Heart left ventricle (tissue), 16 donors: ENCODE data around the gene BSND. TPM values are rescaled to one million over a fixed set of nuclear protein-coding genes. Genes with fewer than 3 reads are reported as not detected.

Source experiments
- ATAC-seq, 4 donors: fragments of 200-7000 bp; cut with Tn5 transposase; one replicate each; pipeline ENCODE4 v1.9.1; 2020 to 2022; ENCODE audit warnings: moderate library complexity in 4 of 4, mild to moderate bottlenecking in 3 of 4, moderate number of reproducible peaks in 1 of 4
- DNase-seq, 5 donors: peaks; one replicate each; pipeline ENCODE4 v3.0.0-alpha.2; 2020
- H3K27ac ChIP-seq, 12 donors: fragments of 200-600 bp; sonication (generic) in 4 of 12; one replicate each; pipeline versions ENCODE4 v1.5.0 to v1.8.0; 2016 to 2022; ENCODE audit warnings: mild to moderate bottlenecking in 2 of 12
- H3K27me3 ChIP-seq, 9 donors: fragments of 200-600 bp; sonication (generic) in 2 of 9; one replicate each; pipeline versions ENCODE4 v1.5.1 to v1.8.0; 2016 to 2022; ENCODE audit warnings: mild to moderate bottlenecking in 3 of 9
- H3K36me3 ChIP-seq, 9 donors: fragments of 200-600 bp; sonication (generic) in 2 of 9; one replicate each; pipeline versions ENCODE4 v1.5.0 to v1.8.0; 2018 to 2022; ENCODE audit warnings: mild to moderate bottlenecking in 2 of 9
- H3K4me1 ChIP-seq, 12 donors: fragments of 200-600 bp; sonication (generic) in 4 of 12; one replicate each; pipeline versions ENCODE4 v1.5.0 to v1.8.0; 2016 to 2022; ENCODE audit warnings: mild to moderate bottlenecking in 3 of 12
- H3K4me3 ChIP-seq, 12 donors: fragments of 200-600 bp; sonication (generic) in 4 of 12; one replicate each; pipeline versions ENCODE4 v1.5.0 to v1.8.0; 2017 to 2022; ENCODE audit warnings: mild to moderate bottlenecking in 9 of 12, moderate library complexity in 4 of 12
- H3K9me3 ChIP-seq, 12 donors: fragments of 200-600 bp; sonication (generic) in 4 of 12; one replicate each; pipeline versions ENCODE4 v1.5.0 to v1.8.0; 2016 to 2022; ENCODE audit warnings: mild to moderate bottlenecking in 1 of 12
- POLR2A ChIP-seq, 2 donors: fragments of 450-650 bp; IDR thresholded peaks; one replicate each; pipeline ENCODE4 v1.6.1; 2017; ENCODE audit warnings: antibody characterized with exemption in 2 of 2, mild to moderate bottlenecking in 2 of 2, moderate library complexity in 2 of 2
- WGBS, 4 donors: extraction: QIAGEN DNeasy Blood & Tissue Kit in 2 of 4; methylation state at CpG; one replicate each; pipeline versions ENCODE4 v1.1.5 to v1.1.7; 2013 to 2018; 5-methylcytosine and 5-hydroxymethylcytosine counted together
- intact Hi-C, 10 donors: fragments of 100-400 bp; cut with DNase I; formaldehyde crosslinking; loops; one replicate each; pipeline versions ENCODE4 v1.11.1 to v1.14.2; 2022
- long read RNA-seq, 3 donors: library from polyadenylated mRNA; unstranded; transcript quantifications; one replicate each; pipeline ENCODE4 v2.0.0, GENCODE V29; 2020 to 2021
- polyA plus RNA-seq, 2 donors: library from polyadenylated mRNA; stranded (reverse); fragments of 200-250 nt; gene quantifications; one replicate each; pipeline ENCODE4 v1.2.3, GENCODE V29; 2013
- total RNA-seq, 9 donors: library from RNA; depleted of rRNA in 2 of 9; stranded (reverse); fragments of >200 nt in 2 of 9; fragmentation: NEBNext Ultra II Directional in 3 of 9; extraction: Animal tissue kit (Norgen Biotek cat#: 25700) in 3 of 9; gene quantifications; one replicate each; pipeline versions ENCODE4 v1.1.0 to v1.2.4, GENCODE V29; 2016 to 2023
- TF ChIP-seq, protein P1 (sequence below), 12 donors: fragments of 200-600 bp; sonication (generic) in 4 of 12; IDR thresholded peaks; one replicate each; pipeline versions ENCODE4 v1.5.0 to v1.8.0; 2018 to 2022; ENCODE audit warnings: antibody characterized with exemption in 12 of 12, mild to moderate bottlenecking in 5 of 12
- donor health status: ischemic (EF 13 %, LVEDD 7.1; RV severe dilation, severe dysfunction).
- donor health status: healthy with polysubstance abuse.
- donor health status: DM: no; HTN: yes; CAD: no.
- donor health status: DM: no; HTN: no; CAD: no.
- donor health status: ischemic (EF 25% LVEDD 6.9; RV normal size, moderate dysfunction).
- donor health status: ischemic (EF 25% LVEDD 5.7; RV mildly dilated, moderate dysfunction).
- donor health status: healthy.
- donor health status: DM: yes; HTN: yes; CAD: no.
- donor health status: ischemic (EF 35%, LVEDD 5.7; RV mildly dilated, moderate dysfunction).
- donor health status: nonischemic (EF 11% LVEDD 7.7; RV severe dilation, severe dysfunction).
- donor health status: DM: yes; HTN: yes; CAD: no.
- donor health status: PGD.
- donor health status: ischemic (EF 29% LVEDD 5.4; RV normal size, mild dysfunction).
- donor health status: nonischemic (EF 23%, LVEDD 6.1; RV moderate dilation, normal function).

The BSND gene
- total RNA-seq (not detected), polyA plus RNA-seq (not detected)
- long read RNA-seq, donor 1, result 0 reads
- long read RNA-seq, donor 2, result 0 reads
- long read RNA-seq, donor 3, result 0 reads

DNA sequence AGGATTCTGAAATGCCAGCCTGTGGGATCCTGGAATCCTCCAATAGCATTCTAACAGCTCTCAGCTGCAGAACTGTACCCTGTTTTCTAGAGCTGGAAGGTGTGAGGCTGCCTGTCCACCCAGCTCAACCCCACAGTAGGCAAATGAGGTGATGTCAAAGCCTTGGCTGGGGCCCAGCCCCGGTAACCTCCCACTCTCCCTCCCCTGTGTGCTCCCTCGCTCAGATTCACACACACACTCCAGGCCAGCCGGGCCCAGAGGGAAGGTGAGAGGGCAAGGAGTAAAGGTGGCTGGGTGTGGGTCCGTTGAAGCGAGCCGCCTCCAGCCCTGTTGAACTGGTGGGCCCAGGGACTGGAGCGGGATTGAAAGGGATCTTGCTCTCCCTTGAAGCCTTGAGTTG is at the start of gene BSND:
Gene BSND (plus strand): TSS at position 257 of the 400 bp plus-strand sequence. CDS start 254 bp downstream, outside the sequence.
- intact Hi-C loops, result loop anchor here in 1 of 10 donors (2.0 kb wide), 1 partner anchor 48 kb away; no protein-coding TSS in a partner anchor
- ATAC-seq (no peak), DNase-seq (no peak)
- H3K4me3 ChIP-seq, result no peak within 1 kb of the TSS
- peaks cover 0 to 13% (median 3%) of the 10 kb centered on the region in 12 donors for H3K4me1 ChIP-seq
- H3K36me3 ChIP-seq, result no peaks in the 10 kb centered on the region
- H3K9me3 ChIP-seq, result no peaks in the 10 kb centered on the region
- no peak within 1 kb of the TSS for H3K27ac ChIP-seq
- TF ChIP-seq, protein P1, sequence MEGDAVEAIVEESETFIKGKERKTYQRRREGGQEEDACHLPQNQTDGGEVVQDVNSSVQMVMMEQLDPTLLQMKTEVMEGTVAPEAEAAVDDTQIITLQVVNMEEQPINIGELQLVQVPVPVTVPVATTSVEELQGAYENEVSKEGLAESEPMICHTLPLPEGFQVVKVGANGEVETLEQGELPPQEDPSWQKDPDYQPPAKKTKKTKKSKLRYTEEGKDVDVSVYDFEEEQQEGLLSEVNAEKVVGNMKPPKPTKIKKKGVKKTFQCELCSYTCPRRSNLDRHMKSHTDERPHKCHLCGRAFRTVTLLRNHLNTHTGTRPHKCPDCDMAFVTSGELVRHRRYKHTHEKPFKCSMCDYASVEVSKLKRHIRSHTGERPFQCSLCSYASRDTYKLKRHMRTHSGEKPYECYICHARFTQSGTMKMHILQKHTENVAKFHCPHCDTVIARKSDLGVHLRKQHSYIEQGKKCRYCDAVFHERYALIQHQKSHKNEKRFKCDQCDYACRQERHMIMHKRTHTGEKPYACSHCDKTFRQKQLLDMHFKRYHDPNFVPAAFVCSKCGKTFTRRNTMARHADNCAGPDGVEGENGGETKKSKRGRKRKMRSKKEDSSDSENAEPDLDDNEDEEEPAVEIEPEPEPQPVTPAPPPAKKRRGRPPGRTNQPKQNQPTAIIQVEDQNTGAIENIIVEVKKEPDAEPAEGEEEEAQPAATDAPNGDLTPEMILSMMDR (IDR thresholded peaks at IDR 0.05), result no peak
- no peak for TF ChIP-seq POLR2A (IDR thresholded peaks at IDR 0.05)
- H3K27me3 ChIP-seq, result peaks cover 5 to 50% (median 27%) of the 10 kb centered on the region in 9 donors
- WGBS, 4 donors, result 68 to 72% (median 69%) methylated on average over 6 to 7 of the region's 7 CpGs

DNA sequence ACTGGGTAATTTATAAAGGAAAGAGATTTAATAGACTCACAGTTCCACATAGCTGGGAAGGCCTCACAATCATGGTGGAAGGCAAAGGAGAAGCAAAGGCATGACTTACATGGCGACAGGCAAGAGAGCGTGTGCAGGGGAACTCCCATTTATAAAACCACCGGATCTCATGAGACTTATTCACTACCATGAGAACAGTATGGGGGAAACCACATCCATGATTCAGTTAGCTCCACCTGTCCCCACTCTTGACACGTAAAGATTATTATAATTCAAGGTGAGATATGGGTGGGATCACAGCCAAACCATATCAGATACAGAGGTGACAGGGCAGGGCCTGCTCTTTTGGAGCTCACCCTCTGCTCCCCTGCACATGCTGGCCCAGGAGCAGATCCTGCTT is 49.7 kb upstream of the BSND start:
- Histone ChIP-seq H3K9me3 (no peaks in the 10 kb centered on the region), H3K4me1 (peaks cover 0 to 16% (median 10%) of the 10 kb centered on the region in 12 donors), H3K4me3 (no peak overlapping the region), H3K27me3 (no peaks in the 10 kb centered on the region), H3K36me3 (no peaks in the 10 kb centered on the region), H3K27ac (no peak overlapping the region)
- WGBS, 4 donors, result 89 to 94% (median 91%) methylated on average over 4 of the region's 4 CpGs
- intact Hi-C loops, result loop anchor here in 2 of 10 donors (5.0 kb wide), 1 partner anchor 62 kb away; the partner anchor contains the start of gene DHCR24 (in 2 of the 2)
- DNase-seq (no peak), ATAC-seq (no peak)
- TF ChIP-seq, protein P1 (IDR thresholded peaks at IDR 0.05), result no peak
- no peak for TF ChIP-seq POLR2A (IDR thresholded peaks at IDR 0.05)

DNA sequence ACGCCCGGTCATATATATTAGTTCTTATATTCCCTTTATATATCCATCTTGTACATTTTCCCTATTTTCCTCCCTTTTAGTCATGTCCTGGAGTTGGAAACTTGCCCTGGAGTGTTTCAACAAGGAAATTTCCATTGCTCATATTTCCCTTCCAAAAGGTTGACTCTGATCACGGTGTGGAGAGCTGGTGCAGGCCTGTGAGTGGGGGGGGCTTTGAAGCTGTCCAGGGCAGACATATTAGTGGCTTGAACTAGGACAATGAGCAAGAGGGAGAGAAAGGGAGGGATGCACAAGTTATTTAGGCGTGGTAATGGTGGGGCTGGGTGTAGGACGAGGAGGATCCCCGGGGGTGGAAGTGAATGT is 48.7 kb upstream of the BSND start:
- intact Hi-C loops, result loop anchor here (1.0 to 5.0 kb wide), 7 partner anchors 45 to 73 kb away; partner anchors contain the start of gene BSND (in 1 of the 10)
- Histone ChIP-seq H3K27me3 (no peaks in the 10 kb centered on the region), H3K4me3 (peak overlapping the region in 1 of 12 donors; percentile 36), H3K4me1 (peaks cover 0 to 14% (median 9%) of the 10 kb centered on the region in 12 donors), H3K27ac (peak overlapping the region in 3 of 12 donors; percentile 50 to 69 (median 65)), H3K9me3 (no peaks in the 10 kb centered on the region), H3K36me3 (no peaks in the 10 kb centered on the region)
- TF ChIP-seq, protein P1 (IDR thresholded peaks at IDR 0.05), result no peak
- TF ChIP-seq POLR2A (IDR thresholded peaks at IDR 0.05), result no peak
- 49 to 53% (median 50%) methylated on average over 6 of the region's 6 CpGs for WGBS, 4 donors
- ATAC-seq (peak in 3 of 4 donors; percentile 5 to 40 (median 25)), DNase-seq (no peak)

DNA sequence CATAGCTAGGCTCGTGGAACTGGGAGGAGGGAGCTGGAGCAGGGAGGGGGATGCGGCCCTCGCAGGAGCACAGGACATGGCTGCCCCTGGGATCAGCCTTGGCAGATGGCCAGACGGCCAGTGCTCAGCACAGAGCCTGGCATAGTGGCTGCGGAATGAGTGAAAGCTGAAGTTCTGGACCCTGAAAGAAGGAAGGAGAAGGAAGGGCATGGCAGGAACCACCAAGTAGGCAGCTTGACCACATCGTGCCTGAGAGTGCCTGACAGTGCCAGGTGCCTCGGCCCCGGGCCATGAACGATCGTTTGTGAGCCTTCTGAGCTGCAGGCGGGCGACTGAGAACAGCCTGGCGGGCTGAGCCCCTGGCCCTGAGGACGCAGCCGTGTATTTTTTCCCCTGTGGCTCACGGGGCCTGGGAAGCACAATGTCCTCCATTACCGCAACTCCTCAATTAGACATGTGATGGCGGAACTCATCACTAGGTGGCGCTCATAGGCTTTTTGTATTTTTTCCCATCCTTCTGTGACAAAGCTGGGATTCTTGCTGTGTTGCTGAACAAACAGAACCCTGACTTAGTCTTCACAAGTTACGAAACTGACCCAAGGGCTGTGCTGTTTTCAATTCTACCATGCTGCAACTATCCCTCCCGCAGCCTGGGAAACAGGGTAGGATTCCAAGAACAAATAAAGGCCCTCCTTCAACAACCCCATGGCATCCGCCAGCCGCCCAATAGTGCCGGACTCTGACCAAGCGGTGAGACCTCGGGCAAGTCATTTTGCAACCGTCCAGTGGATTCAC is 48.2 kb upstream of the BSND start:
- TF ChIP-seq, protein P1 (IDR thresholded peaks at IDR 0.05), result peak; percentile 72 to 81 (median 78)
- TF ChIP-seq POLR2A (IDR thresholded peaks at IDR 0.05), result no peak
- peak; percentile 52 to 72 (median 66) for DNase-seq
- intact Hi-C loops, result loop anchor here (1.0 to 5.0 kb wide), 7 partner anchors 44 to 72 kb away; partner anchors contain the start of gene BSND (in 1 of the 10)
- Histone ChIP-seq H3K4me1 (peaks cover 0 to 13% (median 9%) of the 10 kb centered on the region in 12 donors), H3K27me3 (no peaks in the 10 kb centered on the region), H3K9me3 (no peaks in the 10 kb centered on the region), H3K36me3 (no peaks in the 10 kb centered on the region), H3K27ac (peak overlapping the region in 7 of 12 donors; percentile 47 to 69 (median 60)), H3K4me3 (peak overlapping the region in 10 of 12 donors; percentile 23 to 44 (median 36))
- ATAC-seq, result peak; percentile 68 to 91 (median 84)
- 24 to 29% (median 25%) methylated on average over 23 to 27 of the region's 27 CpGs for WGBS, 4 donors
